DMS53 treated with DMSO at 0.1 percent for 48 hours (cell line): Measurements from ENCODE around the gene SKOR2.

Experiments used
- DNase-seq: peaks from one replicate; lab custom pipeline; 2025; ENCODE audit not compliant: unreplicated experiment; lab: John Stamatoyannopoulos, UW

SKOR2 gene, protein sequence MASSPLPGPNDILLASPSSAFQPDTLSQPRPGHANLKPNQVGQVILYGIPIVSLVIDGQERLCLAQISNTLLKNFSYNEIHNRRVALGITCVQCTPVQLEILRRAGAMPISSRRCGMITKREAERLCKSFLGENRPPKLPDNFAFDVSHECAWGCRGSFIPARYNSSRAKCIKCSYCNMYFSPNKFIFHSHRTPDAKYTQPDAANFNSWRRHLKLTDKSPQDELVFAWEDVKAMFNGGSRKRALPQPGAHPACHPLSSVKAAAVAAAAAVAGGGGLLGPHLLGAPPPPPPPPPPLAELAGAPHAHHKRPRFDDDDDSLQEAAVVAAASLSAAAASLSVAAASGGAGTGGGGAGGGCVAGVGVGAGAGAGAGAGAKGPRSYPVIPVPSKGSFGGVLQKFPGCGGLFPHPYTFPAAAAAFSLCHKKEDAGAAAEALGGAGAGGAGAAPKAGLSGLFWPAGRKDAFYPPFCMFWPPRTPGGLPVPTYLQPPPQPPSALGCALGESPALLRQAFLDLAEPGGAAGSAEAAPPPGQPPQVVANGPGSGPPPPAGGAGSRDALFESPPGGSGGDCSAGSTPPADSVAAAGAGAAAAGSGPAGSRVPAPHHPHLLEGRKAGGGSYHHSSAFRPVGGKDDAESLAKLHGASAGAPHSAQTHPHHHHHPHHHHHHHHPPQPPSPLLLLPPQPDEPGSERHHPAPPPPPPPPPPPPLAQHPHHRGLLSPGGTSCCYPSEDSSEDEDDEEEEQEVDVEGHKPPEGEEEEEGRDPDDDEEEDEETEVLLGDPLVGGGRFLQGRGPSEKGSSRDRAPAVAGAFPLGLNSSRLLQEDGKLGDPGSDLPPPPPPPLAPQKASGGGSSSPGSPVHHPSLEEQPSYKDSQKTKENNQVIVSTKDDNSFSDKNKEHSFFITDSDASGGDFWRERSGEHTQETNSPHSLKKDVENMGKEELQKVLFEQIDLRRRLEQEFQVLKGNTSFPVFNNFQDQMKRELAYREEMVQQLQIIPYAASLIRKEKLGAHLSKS

DNA sequence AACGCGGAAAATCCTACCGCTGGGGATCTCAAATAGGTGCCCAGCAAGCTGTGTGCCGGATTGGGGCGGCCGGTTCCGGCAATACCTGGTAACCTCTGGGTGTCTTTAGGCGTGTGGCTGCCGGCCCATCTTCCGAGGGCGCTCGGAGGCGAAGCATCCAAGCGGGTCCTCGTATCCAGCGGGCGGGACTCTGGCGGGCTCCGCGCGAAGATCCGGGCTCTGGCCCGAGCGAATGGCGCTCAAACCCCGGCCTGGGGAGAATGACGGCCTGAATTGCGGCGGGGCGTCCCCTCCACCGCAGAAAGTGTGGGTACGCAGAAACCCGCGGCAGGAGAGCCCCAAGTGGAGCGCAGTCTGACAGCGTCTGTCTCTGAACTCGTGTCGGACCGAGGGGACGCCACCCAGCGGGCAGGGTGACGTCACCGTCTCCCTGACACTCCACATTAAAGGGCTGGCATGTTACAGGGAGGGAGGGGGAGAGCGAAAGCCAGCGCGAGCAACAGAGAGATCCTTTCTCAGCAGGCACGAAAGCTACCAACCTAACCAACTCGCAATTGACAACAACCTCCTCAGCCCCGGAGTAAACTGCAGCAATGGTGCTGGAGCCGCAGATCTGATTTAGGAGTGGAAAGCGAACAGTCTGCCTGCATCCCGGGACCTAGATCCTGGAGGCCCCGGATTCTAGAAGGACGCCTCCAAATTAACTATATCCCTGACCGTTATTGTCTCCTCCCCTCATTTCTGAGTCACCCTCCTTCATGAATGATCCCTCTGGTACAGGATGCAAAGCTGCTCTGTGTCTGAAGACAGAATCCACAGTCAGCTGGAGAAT lies at the start of gene SKOR2:
Gene SKOR2, minus strand, starts transcription at position 372 of the 832 bp plus-strand sequence. CDS start 2,477 bp downstream, outside the sequence.
- no peak for DNase-seq

DNA sequence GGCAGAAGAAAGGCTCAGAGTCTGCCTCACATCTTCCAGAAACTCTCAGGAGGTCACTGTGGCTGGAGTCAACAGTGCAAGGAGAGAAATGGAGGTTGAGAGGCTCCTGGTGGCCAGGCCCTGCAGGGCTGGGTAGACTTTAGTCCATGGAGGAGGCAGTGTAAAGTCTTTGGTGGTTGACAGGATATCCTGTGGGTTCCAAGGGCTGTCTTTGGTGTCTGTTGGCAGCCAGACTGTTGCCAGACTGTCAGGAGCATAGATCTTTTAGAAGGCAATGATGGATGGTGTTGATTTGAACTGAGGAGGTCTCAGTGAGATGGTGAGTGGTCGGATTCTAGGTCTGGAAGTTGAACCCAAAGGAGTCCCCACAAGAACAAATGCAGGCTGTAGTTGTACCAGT lies 45.0 kb upstream of the SKOR2 start:
- no peak for DNase-seq

DNA sequence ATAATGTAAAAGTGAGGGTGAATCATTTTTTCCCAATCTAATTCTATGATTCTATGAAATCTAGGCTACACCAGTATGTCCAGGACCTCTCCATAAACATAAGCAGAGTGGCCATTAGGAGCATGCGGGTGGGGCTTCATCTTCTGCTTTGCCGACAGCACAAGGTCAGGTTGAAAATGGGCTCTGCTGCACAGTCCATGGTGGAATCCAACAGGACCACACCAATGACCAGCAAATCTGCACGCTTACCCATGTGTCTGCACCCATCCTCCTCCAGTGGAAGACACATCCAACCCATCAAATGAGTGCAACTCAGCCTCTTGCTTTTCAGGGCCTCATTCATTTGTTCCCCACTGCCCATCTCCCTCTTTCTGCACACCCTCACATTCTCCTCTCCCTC lies 43.3 kb upstream of the SKOR2 start:
- no peak for DNase-seq

DNA sequence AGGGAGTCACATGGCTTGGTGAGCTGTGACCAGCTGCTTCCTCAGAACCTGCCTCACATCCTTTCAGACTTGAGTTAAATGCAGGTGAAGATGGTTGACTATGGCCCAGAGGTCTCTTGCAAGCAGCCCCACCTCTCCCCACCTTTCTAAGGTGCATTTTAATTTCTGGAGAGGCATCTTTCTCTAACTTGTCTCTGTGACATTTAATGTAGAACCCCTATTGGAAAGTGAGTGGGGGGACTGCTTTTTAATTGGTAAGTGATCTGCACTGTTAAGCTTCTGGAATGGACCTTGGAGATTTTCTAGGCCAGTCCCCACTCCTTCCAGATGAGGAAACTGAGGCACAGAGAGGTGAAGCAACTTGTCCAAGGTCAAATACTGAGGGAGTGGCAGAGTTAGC lies 37.3 kb upstream of the SKOR2 start:
- no peak for DNase-seq

DNA sequence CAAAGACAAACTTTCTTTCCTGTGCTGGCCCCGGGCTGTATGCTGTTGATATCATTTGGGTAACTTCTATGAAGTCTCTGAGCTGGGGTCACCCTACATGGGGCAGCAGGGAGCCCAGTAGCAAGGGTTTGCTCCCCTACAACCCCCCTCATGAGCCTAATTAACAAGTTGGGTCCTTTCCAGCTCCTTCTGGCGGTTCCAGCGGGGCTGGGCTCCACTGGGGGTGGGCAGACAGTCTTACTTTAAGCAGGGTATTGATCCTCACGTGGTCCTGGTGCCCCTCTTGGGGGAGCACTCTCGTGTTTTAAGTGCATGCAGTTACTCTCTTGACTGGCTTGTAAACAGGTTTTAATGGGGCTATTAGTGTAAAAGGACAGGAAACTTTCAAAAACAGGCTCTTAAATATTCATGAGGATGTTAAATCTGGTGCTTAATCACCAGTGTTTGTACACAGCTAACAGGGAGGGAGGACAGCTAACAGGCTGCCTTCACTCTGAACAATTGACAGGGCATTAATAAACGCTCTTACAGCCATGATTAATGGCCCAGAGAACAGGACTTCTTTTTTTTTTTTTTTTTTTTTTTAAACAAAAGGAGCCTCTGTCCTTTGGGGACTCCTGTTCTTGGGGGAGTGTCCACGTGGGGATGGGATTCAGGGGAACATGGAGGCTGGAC lies 36.6 kb upstream of the SKOR2 start:
- DNase-seq, result no peak

DNA sequence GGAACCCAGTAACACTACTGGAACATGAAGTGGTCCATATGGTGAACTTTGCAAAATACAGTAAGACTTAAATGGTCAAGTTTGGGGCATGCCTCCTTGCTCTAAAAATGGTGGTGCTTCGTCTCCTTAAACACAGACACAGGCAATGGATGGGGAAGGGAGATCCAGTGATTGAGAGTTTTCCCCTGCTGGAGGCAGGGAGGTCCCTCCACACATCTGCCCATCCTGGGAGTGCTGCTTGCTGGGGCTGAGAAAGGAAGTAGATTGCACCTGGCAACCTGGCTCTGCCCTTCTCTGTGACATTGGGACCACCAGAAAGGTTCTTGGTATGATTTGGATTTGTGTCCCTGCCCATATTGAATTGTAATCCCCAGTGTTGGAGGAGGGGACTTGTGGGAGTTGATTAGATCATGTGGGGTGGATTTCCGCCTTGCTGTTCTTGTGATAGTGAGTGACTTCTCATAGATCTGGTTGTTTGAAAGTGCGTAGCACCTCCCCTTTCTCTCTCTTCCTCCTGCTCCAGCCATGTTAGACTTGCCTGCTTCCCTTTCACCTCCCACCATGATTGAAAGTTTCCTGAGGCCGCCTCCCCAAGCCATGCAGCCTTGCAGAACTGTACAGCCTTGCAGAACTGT lies 35.4 kb upstream of the SKOR2 start:
- no peak for DNase-seq

DNA sequence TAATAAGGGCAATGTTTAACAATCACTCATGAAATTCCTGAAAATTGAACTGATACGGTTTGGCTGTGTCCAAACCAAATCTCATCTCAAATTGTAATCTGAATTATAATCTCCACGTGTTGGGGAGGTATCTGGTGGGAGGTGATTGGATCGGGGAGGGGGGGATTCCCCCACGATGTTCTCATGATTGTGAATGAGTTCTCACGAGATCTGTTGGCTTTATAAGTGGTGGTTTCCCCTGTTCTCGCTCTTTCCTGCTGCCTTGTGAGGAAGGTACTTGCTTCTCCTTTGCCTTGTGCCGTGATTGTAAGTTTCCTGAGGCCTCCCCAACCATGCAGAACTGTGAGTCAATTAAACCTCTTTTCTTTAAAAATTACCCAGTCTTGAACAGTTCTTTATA lies 34.0 kb upstream of the SKOR2 start:
- DNase-seq, result no peak

DNA sequence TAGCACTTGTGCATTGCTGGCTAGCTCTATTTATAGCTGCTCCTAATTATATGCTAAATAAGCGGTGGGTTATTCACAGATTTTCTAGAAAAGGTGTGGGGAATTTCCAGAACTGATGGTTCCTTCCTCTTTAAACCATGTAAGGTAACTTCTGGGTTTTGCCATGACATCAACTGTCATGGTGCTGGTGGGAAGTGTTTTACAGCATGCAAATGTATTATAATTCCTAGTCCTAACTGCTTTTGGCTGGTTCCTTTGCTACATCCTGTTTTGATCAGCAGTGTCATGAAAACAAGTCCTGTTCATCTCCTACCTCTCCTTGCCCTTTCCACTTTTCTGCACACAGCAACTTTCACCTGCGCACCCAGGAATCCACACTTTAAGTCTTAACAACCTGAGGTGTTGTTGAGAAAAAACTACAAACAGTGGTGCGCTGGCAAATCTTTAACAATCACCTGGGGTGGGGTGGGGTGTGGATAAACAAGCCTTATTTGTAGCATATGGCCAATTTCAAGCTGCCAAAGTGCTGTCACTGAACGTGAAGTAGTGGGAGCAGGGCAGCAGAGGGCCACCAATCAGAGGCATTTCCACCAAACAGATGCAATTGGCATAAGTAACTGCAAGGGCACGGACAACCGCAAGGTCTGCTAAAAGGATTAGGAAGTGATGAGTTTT lies 33.4 kb upstream of the SKOR2 start:
- DNase-seq, result no peak

DNA sequence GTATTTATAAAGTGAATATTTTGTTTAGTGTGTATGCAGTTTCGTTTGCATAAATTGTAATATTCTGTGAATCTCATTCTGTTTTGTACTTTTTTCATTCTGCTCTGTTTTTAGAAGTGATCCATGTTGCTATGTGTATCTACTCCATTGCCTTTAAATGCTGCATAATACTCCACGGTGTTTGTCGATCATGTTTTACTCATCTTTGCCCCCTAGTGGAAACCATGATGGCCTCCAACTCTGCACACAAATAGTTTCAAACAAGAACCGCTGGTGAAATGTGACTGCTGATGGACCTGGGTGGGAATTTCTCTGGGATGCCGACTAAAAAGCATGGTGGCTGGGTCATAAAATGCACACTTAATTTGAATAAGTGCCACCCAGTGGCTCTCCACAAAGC lies 32.0 kb upstream of the SKOR2 start:
- DNase-seq, result peak; percentile 9

DNA sequence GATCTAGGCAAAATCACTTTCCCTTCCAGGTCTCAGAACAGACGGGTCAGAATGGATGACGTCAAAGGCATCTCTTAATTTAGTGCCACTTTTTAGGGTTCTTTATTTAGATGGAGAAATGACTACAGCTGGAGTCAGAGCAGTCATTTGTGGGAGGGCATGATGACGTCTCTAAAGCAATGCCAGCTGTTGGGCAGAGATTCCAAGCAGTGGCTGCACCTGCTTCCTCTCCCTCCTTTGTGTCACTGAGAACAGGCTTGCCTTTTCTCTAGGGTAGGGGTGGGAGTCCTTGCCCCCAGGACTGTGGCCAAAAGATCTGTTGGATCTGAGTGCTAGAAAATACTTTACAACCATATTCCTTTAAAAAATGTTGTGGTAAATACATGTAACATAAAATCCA lies 28.7 kb upstream of the SKOR2 start:
- DNase-seq, result no peak

DNA sequence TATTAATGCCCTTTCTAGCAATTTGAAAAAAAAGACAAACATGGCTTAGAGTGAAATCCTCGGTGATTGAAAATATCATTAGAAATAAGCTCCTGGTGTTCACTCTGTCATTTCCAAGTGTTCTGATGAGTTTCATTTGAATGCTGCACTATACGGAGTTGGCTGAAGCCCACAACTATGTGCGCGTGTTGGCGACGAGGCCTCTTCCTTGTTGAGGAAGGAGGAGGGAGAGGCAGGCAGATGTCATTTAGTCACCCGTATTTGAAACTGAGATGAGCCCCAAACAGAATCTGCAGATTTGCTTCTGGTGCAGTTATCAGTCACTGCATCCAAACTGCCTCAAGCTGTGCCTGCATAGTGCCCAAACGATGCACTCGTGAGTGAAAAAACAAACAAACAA lies 23.5 kb upstream of the SKOR2 start:
- DNase-seq, result no peak

DNA sequence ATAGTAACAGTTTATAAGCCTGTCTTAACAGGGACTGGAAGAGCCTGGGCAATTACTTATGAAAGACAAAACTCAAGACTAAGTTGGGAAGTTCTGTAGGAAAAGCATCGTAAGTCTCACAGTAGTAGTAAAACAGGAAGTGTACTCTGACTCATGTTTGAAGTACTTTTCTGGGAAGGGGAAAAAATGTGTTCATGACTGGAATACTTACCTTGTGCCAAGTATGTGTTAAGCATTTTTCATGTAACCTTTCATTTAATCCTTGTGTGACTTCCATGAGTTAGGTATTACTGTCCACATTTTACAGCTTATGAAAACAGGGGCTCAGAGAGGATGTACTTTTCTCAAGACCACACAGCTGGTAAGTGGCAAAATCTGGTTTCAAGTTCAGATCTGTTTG lies 13.7 kb upstream of the SKOR2 start:
- DNase-seq, result no peak

DNA sequence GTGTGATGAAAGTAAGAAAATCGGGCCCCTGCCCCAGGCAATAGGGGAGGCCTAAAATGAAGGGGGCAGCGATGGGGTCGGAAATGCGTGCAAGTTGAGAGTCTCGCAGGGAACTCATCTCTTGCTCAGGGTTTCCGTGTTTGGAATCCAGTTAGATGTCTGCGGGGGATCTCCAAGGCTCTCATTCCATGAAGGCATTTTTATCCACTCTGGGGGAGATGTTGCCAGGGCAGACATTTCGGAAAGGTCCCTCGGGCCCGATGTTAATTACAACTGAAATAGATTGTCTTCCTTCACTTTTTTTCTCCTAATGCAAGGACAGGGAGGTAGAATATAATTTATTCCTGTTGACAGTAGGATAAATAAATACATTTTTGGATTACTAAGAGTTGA lies 12.8 kb upstream of the SKOR2 start:
- DNase-seq, result no peak

DNA sequence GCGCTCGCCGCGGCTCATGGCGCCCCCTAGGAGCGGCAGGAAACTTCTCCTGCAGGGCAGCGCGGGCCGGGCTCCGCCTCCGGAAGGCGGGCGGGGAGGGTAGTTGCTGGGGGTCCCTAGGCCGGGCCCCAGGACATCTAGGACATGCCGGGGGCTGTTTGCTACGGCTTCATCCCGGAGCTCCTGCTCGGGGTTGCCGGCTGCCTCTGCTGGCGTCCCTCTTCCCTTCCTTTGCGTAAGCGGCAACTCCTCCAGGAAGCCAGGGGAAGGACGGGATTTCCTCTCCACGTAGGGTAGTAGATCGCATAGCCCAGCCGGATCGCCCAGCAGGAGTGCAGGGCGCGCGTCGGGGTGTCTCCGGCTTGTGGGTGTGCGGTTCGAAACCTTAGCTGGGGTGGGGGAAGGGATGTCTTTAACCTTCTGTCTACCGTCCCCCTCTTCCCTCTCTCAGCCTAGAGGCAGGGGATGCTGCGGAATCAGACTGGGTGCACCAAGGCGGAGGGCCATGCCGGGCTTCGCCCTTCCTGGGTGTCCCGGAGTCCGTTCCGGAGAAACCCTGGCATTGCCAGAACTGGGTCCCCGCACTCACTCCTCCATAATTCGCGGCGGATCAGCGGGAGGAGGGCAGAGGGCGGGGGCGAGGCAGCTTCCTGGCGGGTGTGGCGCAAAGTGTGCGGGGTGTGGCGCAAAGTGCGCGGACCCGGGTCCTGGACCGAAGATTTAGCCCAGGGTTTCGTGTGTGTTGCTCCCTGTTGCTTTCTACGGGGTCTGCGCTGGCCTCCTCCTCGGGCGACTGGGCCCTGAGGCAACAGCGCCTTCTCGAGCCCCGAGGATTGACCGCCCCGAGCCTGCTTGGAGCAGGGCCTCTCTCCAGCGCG lies 12.2 kb upstream of the SKOR2 start:
- DNase-seq, result no peak

DNA sequence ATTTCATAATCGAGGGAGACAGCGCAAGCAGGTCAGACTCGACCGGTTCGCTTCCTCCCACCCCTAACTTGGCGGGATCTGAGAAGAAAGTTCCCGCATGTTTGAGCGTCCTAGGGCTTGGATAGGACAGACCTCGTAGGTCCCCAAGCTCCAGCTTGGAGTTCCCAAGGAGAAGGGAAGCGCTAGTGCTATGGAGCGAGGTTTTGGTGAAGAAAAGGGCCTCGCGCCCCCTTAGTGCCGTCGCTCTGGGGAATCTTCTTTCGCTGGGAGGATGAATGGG lies 11.6 kb upstream of the SKOR2 start:
- no peak for DNase-seq

DNA sequence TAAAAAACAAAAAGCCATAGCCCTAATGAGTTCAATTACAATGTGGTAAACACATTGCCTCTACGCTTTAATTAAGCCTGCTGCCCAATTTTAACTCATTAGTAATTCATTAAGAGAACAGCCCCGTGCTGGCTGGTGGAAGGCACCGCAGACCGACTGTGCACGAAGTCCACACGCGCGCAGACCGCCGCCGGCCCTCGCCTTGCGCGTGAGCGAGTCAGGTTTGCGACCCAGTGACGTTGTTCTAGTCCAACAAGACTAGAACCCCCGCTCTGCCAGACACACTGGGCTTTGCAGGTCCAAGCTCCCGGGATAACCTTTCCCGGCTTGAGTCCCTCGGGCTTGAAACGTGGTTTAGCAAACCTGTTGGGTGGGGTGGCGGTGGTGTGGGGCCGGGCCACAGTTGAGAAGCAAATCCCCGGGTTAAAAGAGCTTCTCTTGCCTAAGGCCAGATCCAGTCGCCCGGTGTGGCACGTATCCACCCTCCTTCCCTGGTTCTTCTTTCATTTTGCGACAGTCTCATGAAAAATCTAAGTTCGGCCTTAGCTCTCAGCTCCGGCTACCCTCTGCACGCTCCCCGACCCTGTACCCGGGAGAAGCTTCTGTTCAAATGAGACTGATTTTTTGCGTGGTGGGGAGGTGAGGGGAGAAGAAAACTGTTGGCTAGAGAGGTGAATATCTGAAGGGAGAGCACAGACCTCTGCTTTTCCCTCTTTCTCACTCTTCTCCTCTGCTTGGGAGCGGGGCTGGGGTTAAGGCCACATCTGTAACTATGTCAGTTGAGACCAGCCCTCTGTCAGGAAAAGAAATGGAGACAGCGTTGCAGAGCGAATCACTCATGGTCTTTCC lies 11.1 kb upstream of the SKOR2 start:
- DNase-seq, result no peak

DNA sequence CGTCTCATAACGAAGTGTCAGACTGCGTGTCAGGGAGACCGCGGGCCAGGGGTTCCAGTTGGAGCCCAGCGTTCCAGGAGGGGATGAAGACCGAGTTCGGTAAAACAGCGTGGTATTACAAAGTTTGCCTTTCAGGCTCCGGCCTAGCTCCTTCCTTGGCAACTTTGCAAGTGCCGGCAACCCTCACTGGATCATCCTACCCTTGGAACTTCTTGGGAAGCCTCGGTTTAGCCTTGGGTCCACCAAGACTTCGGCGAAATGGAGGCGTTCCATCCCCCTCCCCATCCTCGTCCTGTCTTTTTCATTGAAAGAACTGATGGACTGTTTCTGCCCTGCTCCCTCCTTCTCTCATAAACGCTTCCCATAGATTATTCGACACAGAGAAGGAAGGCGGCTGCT lies 10.4 kb upstream of the SKOR2 start:
- no peak for DNase-seq
